GM18526 (cell line): ENCODE data around the gene KCNN3.

Source experiments
- POLR2A ChIP-seq: IDR thresholded peaks from 3 replicates; pipeline ENCODE4 v1.6.1; 2011; ENCODE audit not compliant: insufficient read length; ENCODE audit errors: extremely low read depth

The KCNN3 gene

GRCh38 chr1:154745286-154745731, 124.8 kb downstream of the KCNN3 start:
- TF ChIP-seq POLR2A, result no peak

GRCh38 chr1:154744352-154745035, 125.6 kb downstream of the KCNN3 start:
- TF ChIP-seq POLR2A, result no peak

- no peak for TF ChIP-seq POLR2A
Observed at GRCh38 chr1:154743526-154744036, 126.5 kb downstream of the KCNN3 start.

- no peak for TF ChIP-seq POLR2A
Observed at GRCh38 chr1:154742606-154743005, 127.5 kb downstream of the KCNN3 start.

GRCh38 chr1:154741741-154742495, 128.2 kb downstream of the KCNN3 start:
- TF ChIP-seq POLR2A, result no peak

- TF ChIP-seq POLR2A, result no peak
Observed at GRCh38 chr1:154741327-154741726, 128.8 kb downstream of the KCNN3 start.

GRCh38 chr1:154739654-154740053, 130.4 kb downstream of the KCNN3 start:
- no peak for TF ChIP-seq POLR2A

- TF ChIP-seq POLR2A, result no peak
Observed at GRCh38 chr1:154736841-154737240, 133.2 kb downstream of the KCNN3 start.

GRCh38 chr1:154735804-154736168, 134.3 kb downstream of the KCNN3 start:
- TF ChIP-seq POLR2A, result no peak

- no peak for TF ChIP-seq POLR2A
Observed at GRCh38 chr1:154735061-154735803, 134.8 kb downstream of the KCNN3 start.

GRCh38 chr1:154733621-154734020, 136.5 kb downstream of the KCNN3 start:
- no peak for TF ChIP-seq POLR2A

- no peak for TF ChIP-seq POLR2A
Observed at GRCh38 chr1:154730986-154731489, 139.0 kb downstream of the KCNN3 start.

- no peak for TF ChIP-seq POLR2A
Observed at GRCh38 chr1:154730259-154730658, 139.8 kb downstream of the KCNN3 start.

GRCh38 chr1:154729577-154729976, 140.5 kb downstream of the KCNN3 start:
- no peak for TF ChIP-seq POLR2A

- TF ChIP-seq POLR2A, result no peak
Observed at GRCh38 chr1:154729031-154729442, 141.0 kb downstream of the KCNN3 start.

- no peak for TF ChIP-seq POLR2A
Observed at GRCh38 chr1:154726896-154727753, 143.0 kb downstream of the KCNN3 start.
